Glutamatergic neuron (in vitro differentiated cells): ENCODE data around the gene SECTM1. TPM values are rescaled to one million over a fixed set of nuclear protein-coding genes. Genes with fewer than 3 reads are reported as not detected.
"Not testable (repeated sequence)": the region's sequence is repeated elsewhere in the genome, so short reads cannot be mapped to it uniquely, and the experiment has no call there.

Experiments used
- DNase-seq: peaks from one replicate; pipeline ENCODE4 v3.0.0; 2022
- H3K27ac Mint-ChIP-seq: one replicate; pipeline ENCODE4 v1.8.0; 2020; ENCODE audit warnings: mild to moderate bottlenecking, mixed read lengths, inconsistent platforms; ENCODE audit not compliant: unreplicated experiment
- H3K27me3 Mint-ChIP-seq: one replicate; pipeline ENCODE4 v1.8.0; 2020; ENCODE audit warnings: mild to moderate bottlenecking, moderate library complexity, mixed read lengths, inconsistent platforms; ENCODE audit not compliant: unreplicated experiment
- H3K36me3 Mint-ChIP-seq: one replicate; pipeline ENCODE4 v1.8.0; 2020; ENCODE audit warnings: mild to moderate bottlenecking, mixed read lengths, inconsistent platforms; ENCODE audit not compliant: unreplicated experiment
- H3K4me1 Mint-ChIP-seq: one replicate; pipeline ENCODE4 v1.8.0; 2020; ENCODE audit warnings: mild to moderate bottlenecking, low read depth, mixed read lengths, inconsistent platforms; ENCODE audit not compliant: unreplicated experiment
- H3K4me3 Mint-ChIP-seq: one replicate; pipeline ENCODE4 v1.8.0; 2020; ENCODE audit warnings: mild to moderate bottlenecking, mixed read lengths, inconsistent platforms; ENCODE audit not compliant: unreplicated experiment
- H3K9me3 Mint-ChIP-seq: one replicate; pipeline ENCODE4 v1.8.0; 2020; ENCODE audit warnings: mild to moderate bottlenecking, moderate library complexity, mixed read lengths, inconsistent platforms; ENCODE audit not compliant: unreplicated experiment
- CTCF ChIP-seq: fragments of 200-600 bp; sonication (generic); IDR thresholded peaks from one replicate; pipeline ENCODE4 v1.5.0; 2021; ENCODE audit not compliant: partially characterized antibody, unreplicated experiment
- total RNA-seq: library from RNA; stranded (reverse); fragmentation: NEBNext Ultra II Directional; extraction: Animal tissue kit (Norgen Biotek cat#: 25700); gene quantifications from one replicate; pipeline ENCODE4 v1.2.1, GENCODE V29; 2021; ENCODE audit not compliant: unreplicated experiment

The SECTM1 gene
- total RNA-seq, 1 donor from 2014 or later = 0.29 TPM

GRCh38 chr17:82365606-82366295 is 32.2 kb upstream of the SECTM1 start:
- peaks cover 1% of the 10 kb centered on the region for H3K9me3 Mint-ChIP-seq
- H3K36me3 Mint-ChIP-seq = no peaks in the 10 kb centered on the region
- peaks cover 3% of the 10 kb centered on the region for H3K27me3 Mint-ChIP-seq
- H3K27ac Mint-ChIP-seq = no peak overlapping the region
- H3K4me3 Mint-ChIP-seq = no peak overlapping the region
- no peak for TF ChIP-seq CTCF
- H3K4me1 Mint-ChIP-seq = peaks cover 6% of the 10 kb centered on the region
- no peak for DNase-seq

GRCh38 chr17:82361885-82362633 is 28.5 kb upstream of the SECTM1 start:
- no peak overlapping the region for H3K27ac Mint-ChIP-seq
- H3K4me1 Mint-ChIP-seq = peaks cover 5% of the 10 kb centered on the region
- H3K27me3 Mint-ChIP-seq = no peaks in the 10 kb centered on the region
- H3K9me3 Mint-ChIP-seq = no peaks in the 10 kb centered on the region
- no peak for DNase-seq
- no peaks in the 10 kb centered on the region for H3K36me3 Mint-ChIP-seq
- no peak for TF ChIP-seq CTCF
- H3K4me3 Mint-ChIP-seq = no peak overlapping the region

- H3K36me3 Mint-ChIP-seq, H3K4me1 Mint-ChIP-seq, H3K9me3 Mint-ChIP-seq, H3K27ac Mint-ChIP-seq, H3K4me3 Mint-ChIP-seq, DNase-seq, H3K27me3 Mint-ChIP-seq: not testable (repeated sequence)
Observed at GRCh38 chr17:82359451-82360074, 26.0 kb upstream of the SECTM1 start.

- DNase-seq = no peak
- Mint-ChIP-seq H3K27ac (no peak within 1 kb of the TSS), H3K4me1 (peaks cover 2% of the 10 kb centered on the region), H3K4me3 (no peak within 1 kb of the TSS), H3K27me3 (peaks cover 6% of the 10 kb centered on the region), H3K9me3 (no peaks in the 10 kb centered on the region), H3K36me3 (no peaks in the 10 kb centered on the region)
- no peak for TF ChIP-seq CTCF
Observed at GRCh38 chr17:82358465-82359350, 25.1 kb upstream of the SECTM1 start, which contains the start of gene TEX19. TSS of gene TEX19 (plus strand) at chr17:82359247. CDS start at chr17:82362151, 2,904 bp downstream.

- TF ChIP-seq CTCF = no peak
- Mint-ChIP-seq H3K4me3 (no peak overlapping the region), H3K27ac (no peak overlapping the region), H3K9me3 (no peaks in the 10 kb centered on the region), H3K36me3 (no peaks in the 10 kb centered on the region), H3K4me1 (peaks cover 2% of the 10 kb centered on the region), H3K27me3 (peaks cover 6% of the 10 kb centered on the region)
- DNase-seq = no peak
Observed at GRCh38 chr17:82357394-82357793, 23.8 kb upstream of the SECTM1 start.
